ENCODE results near the gene GLB1L.

GLB1L gene

DNA sequence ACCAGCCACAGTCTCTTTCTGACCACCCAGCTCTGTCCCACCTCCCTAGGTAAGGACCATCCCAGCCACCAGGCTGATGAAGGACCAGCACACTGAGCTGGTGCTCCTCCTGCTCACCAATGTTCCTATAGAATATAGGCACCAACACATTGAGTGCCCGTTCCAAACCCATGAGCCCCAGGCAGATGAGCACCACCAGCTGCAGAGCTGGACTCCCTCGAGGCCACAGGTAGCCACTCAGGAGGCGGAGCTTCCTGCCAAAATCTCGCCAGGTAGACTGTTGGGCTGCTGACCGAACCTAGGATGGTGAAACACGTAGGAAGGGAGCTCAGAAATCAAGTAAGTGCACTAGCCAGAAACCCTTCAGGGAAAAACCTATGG is 28.7 kb downstream of the GLB1L start:
- H3K79me2 ChIP-seq (ENCODE audit: insufficient read depth, low read depth): no peaks in the 10 kb centered on the region
- H3K27me3 ChIP-seq (ENCODE audit: insufficient read depth, low read depth): no peaks in the 10 kb centered on the region
- no peak overlapping the region for H3K27ac ChIP-seq
- H3K4me3 ChIP-seq (IDR thresholded peaks at IDR 0.05; ENCODE audit: insufficient read depth, low read depth, low read length): no peak overlapping the region
- H4K20me1 ChIP-seq (ENCODE audit: insufficient read depth): no peaks in the 10 kb centered on the region
- TF ChIP-seq, protein P1, sequence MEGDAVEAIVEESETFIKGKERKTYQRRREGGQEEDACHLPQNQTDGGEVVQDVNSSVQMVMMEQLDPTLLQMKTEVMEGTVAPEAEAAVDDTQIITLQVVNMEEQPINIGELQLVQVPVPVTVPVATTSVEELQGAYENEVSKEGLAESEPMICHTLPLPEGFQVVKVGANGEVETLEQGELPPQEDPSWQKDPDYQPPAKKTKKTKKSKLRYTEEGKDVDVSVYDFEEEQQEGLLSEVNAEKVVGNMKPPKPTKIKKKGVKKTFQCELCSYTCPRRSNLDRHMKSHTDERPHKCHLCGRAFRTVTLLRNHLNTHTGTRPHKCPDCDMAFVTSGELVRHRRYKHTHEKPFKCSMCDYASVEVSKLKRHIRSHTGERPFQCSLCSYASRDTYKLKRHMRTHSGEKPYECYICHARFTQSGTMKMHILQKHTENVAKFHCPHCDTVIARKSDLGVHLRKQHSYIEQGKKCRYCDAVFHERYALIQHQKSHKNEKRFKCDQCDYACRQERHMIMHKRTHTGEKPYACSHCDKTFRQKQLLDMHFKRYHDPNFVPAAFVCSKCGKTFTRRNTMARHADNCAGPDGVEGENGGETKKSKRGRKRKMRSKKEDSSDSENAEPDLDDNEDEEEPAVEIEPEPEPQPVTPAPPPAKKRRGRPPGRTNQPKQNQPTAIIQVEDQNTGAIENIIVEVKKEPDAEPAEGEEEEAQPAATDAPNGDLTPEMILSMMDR (conservative IDR thresholded peaks at IDR 0.05; ENCODE audit: low read depth, low read length): no peak
- H3K9ac ChIP-seq: no peak overlapping the region
- no peak overlapping the region for H2AFZ ChIP-seq (ENCODE audit: low read depth)
- H3K4me1 ChIP-seq (ENCODE audit: low read depth, poor library complexity, severe bottlenecking): peaks cover 14% of the 10 kb centered on the region
- no peaks in the 10 kb centered on the region for H3K36me3 ChIP-seq (ENCODE audit: insufficient read depth)
- H3K4me2 ChIP-seq: no peak overlapping the region

DNA sequence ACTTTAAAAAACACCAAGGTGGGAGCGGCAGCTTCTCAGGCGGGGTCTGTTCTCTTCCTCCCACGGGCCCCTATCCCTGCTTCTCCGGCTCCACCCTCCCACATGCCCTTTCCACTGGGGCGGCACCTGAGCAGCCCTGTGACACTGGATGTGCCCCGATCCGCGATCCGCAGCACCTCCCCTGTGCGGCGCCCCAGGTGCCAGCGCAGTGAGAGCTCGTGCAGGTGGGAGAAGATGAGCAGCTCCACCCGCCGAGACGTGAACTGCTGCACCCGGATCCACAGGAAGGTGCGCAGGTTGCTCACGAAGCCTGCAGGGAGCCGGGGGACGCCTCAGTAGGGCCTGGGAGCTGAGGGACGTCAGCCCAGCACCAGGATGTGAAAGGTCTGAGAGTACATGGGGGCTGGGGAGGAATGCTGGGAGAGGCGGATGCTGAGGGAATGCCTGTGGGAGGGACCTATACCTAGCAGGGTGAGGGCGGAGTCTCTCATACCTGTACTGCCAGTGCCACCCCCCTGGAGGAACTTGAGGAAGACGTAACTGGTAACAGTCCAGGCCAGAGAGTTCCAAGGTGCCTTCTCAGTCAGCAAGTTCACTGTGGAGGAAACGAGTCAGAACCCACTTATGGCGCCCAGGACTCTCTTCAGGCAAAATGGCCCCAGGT is 29.2 kb downstream of the GLB1L start:
- no peak overlapping the region for H3K27ac ChIP-seq
- no peaks in the 10 kb centered on the region for H3K27me3 ChIP-seq (ENCODE audit: insufficient read depth, low read depth)
- no peak overlapping the region for H3K4me2 ChIP-seq
- no peak overlapping the region for H3K9ac ChIP-seq
- no peak overlapping the region for H3K4me3 ChIP-seq (IDR thresholded peaks at IDR 0.05; ENCODE audit: insufficient read depth, low read depth, low read length)
- no peaks in the 10 kb centered on the region for H3K36me3 ChIP-seq (ENCODE audit: insufficient read depth)
- peaks cover 14% of the 10 kb centered on the region for H3K4me1 ChIP-seq (ENCODE audit: low read depth, poor library complexity, severe bottlenecking)
- H3K79me2 ChIP-seq (ENCODE audit: insufficient read depth, low read depth): no peaks in the 10 kb centered on the region
- H2AFZ ChIP-seq (ENCODE audit: low read depth): no peak overlapping the region
- H4K20me1 ChIP-seq (ENCODE audit: insufficient read depth): no peaks in the 10 kb centered on the region
- TF ChIP-seq, protein P1 (conservative IDR thresholded peaks at IDR 0.05; ENCODE audit: low read depth, low read length): no peak

DNA sequence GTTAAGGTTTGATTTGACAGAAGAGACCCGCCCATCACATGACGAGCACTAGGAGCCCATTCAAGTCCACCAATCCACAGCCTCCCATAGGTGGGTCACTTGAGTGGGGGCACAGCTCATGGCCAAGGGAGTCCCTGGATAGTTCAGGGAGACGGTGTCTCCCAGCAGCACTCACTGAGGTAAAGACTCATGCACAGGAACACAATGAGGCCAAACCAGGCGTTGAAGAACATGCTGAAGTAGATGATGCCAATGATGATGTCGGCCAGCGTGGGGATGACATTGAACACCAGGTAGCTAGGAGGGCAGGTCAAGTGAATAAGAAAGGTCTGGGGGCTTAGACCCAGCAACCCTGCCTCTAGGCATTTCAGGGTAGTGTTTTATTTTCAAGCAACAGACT is 30.5 kb downstream of the GLB1L start:
- no peak overlapping the region for H3K9ac ChIP-seq
- H3K36me3 ChIP-seq (ENCODE audit: insufficient read depth): no peaks in the 10 kb centered on the region
- H4K20me1 ChIP-seq (ENCODE audit: insufficient read depth): no peaks in the 10 kb centered on the region
- TF ChIP-seq, protein P1 (conservative IDR thresholded peaks at IDR 0.05; ENCODE audit: low read depth, low read length): no peak
- no peak overlapping the region for H3K27ac ChIP-seq
- peaks cover 14% of the 10 kb centered on the region for H3K4me1 ChIP-seq (ENCODE audit: low read depth, poor library complexity, severe bottlenecking)
- H3K79me2 ChIP-seq (ENCODE audit: insufficient read depth, low read depth): no peaks in the 10 kb centered on the region
- no peak overlapping the region for H3K4me3 ChIP-seq (IDR thresholded peaks at IDR 0.05; ENCODE audit: insufficient read depth, low read depth, low read length)
- no peak overlapping the region for H2AFZ ChIP-seq (ENCODE audit: low read depth)
- H3K27me3 ChIP-seq (ENCODE audit: insufficient read depth, low read depth): no peaks in the 10 kb centered on the region
- H3K4me2 ChIP-seq: no peak overlapping the region

DNA sequence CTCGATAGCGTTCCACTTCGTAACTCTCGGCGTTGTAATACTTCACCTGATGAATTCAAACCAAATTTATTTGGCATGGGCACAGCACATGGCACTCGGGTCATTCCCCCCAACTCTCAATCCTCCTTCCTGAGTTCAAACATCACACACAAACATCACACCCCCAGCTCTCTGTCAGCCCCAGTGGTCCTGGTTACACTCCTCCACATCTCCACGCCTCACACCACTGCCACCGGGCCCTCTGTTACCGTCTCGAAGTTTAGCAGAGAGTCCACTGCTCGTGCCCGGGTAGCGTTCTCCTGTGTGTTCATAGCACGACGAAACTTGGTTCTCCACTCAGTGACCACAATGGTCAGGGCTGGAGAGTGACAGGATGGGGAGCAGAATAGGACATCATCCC is 31.1 kb downstream of the GLB1L start:
- H3K79me2 ChIP-seq (ENCODE audit: insufficient read depth, low read depth): no peaks in the 10 kb centered on the region
- H3K27me3 ChIP-seq (ENCODE audit: insufficient read depth, low read depth): no peaks in the 10 kb centered on the region
- H3K27ac ChIP-seq: no peak overlapping the region
- no peak overlapping the region for H2AFZ ChIP-seq (ENCODE audit: low read depth)
- no peaks in the 10 kb centered on the region for H3K36me3 ChIP-seq (ENCODE audit: insufficient read depth)
- H4K20me1 ChIP-seq (ENCODE audit: insufficient read depth): no peaks in the 10 kb centered on the region
- H3K4me1 ChIP-seq (ENCODE audit: low read depth, poor library complexity, severe bottlenecking): peaks cover 14% of the 10 kb centered on the region
- no peak overlapping the region for H3K4me3 ChIP-seq (IDR thresholded peaks at IDR 0.05; ENCODE audit: insufficient read depth, low read depth, low read length)
- no peak overlapping the region for H3K9ac ChIP-seq
- TF ChIP-seq, protein P1 (conservative IDR thresholded peaks at IDR 0.05; ENCODE audit: low read depth, low read length): no peak
- no peak overlapping the region for H3K4me2 ChIP-seq

Data from KMS-11 (cell line).